ENCODE results near the gene CCDC33. TPM values are rescaled to one million over a fixed set of nuclear protein-coding genes. Genes with fewer than 3 reads are reported as not detected.

The CCDC33 gene
- total and polyA plus RNA-seq, 2 donors (not counting 1 experiment from before 2014, with no cell fraction given) = not detected

- Histone ChIP-seq H3K4me3 (ENCODE audit: control extremely low read depth in 1 of 5, extremely low read depth in 1 of 5, insufficient read depth in 1 of 5, low read depth in 2 of 5, low read length in 4 of 5) (peak overlapping the region in 1 of 5 experiments; percentile 42), H3K36me3 (replicated peaks in 1 of 2; ENCODE audit: control extremely low read depth in 1 of 2, control insufficient read depth in 1 of 2, extremely low read depth in 1 of 2, insufficient read depth in 2 of 2, low read length in 1 of 2) (no peaks in the 10 kb centered on the region), H3K4me1 (ENCODE audit: control insufficient read depth in 2 of 2, insufficient read depth in 2 of 2, low read length in 2 of 2) (peaks cover 61 to 80% of the 10 kb centered on the region in 2 donors), H3K79me2 (ENCODE audit: control insufficient read depth, insufficient read depth, low read length) (peaks cover 19% of the 10 kb centered on the region), H4K20me1 (ENCODE audit: control insufficient read depth, insufficient read depth, low read length, poor library complexity, severe bottlenecking) (no peaks in the 10 kb centered on the region), H3K9ac (ENCODE audit: low read length) (peak overlapping the region; percentile 54), H3K27ac (ENCODE audit: low read length in 2 of 2) (peak overlapping the region; percentile 94 to 97), H2AFZ (ENCODE audit: insufficient read depth, low read depth, low read length, poor library complexity, severe bottlenecking) (no peak overlapping the region), H3K4me2 (replicated peaks; ENCODE audit: low read depth, low read length, poor library complexity, severe bottlenecking) (peak overlapping the region; percentile 76), H3K9me3 (ENCODE audit: control extremely low read depth in 1 of 3, control insufficient read depth in 2 of 3, insufficient read depth in 1 of 3, low read length in 2 of 3) (no peaks in the 10 kb centered on the region), H3K27me3 (replicated peaks in 1 of 4; ENCODE audit: control extremely low read depth in 1 of 4, control insufficient read depth in 3 of 4, insufficient read depth in 4 of 4, low read length in 3 of 4) (no peaks in the 10 kb centered on the region)
- Mint-ChIP-seq H3K9me3 (ENCODE audit: insufficient read depth) (no peaks in the 10 kb centered on the region), H3K4me1 (peaks cover 75% of the 10 kb centered on the region), H3K27me3 (no peaks in the 10 kb centered on the region), H3K27ac (peak overlapping the region; percentile 98), H3K4me3 (peak overlapping the region; percentile 82)
- ChIA-PET POLR2A (interaction anchor here (0.9 to 4.2 kb wide), 6 partner anchors 10 to 75 kb away, joined by 3 to 64 read pairs (median 34); partner anchors contain the start of genes SEMA7A and UBL7), CTCF (interaction anchor here (1.0 to 23.1 kb wide), 9 partner anchors 10 to 402 kb away, joined by 4 to 855 read pairs (median 11); partner anchors contain the start of gene SEMA7A)
- no peak for TF ChIP-seq CTCF (IDR thresholded peaks at IDR 0.05)
- no peak for TF ChIP-seq EZH2 (IDR thresholded peaks at IDR 0.05; ENCODE audit: borderline replicate concordance, insufficient read depth, low read depth, low read length, poor library complexity, severe bottlenecking)
- no peak for ATAC-seq (ENCODE audit: low read depth)
- intact Hi-C loops (cut with micrococcal nuclease) = loop anchor here (1.0 kb wide), 2 partner anchors 11 to 18 kb away; no protein-coding TSS in a partner anchor
- DNase-seq = no peak
- 90% methylated on average over 6 of the region's 6 CpGs for whole genome bisulfite sequencing (ENCODE audit: insufficient coverage)
These were observed 149.6 kb downstream of the CCDC33 start for GRCh38 chr15:74385733-74386132.

Other genes starting within 250 kb of the CCDC33 start
- 6.2 and 8.3 TPM in 2 replicates for gene STOML1, start 244.0 kb upstream of the CCDC33 start, total RNA-seq
- 7.7 and 11.3 TPM in 2 replicates for gene STOML1, start 244.0 kb upstream of the CCDC33 start, polyA plus RNA-seq
- gene PML, start 241.6 kb upstream of the CCDC33 start, total RNA-seq = 66.3 and 67.4 TPM in 2 replicates
- gene PML, start 241.6 kb upstream of the CCDC33 start, polyA plus RNA-seq = 59.2 and 59.6 TPM in 2 replicates
- 1.0 TPM in 1 of 2 replicates, not detected in the other for gene GOLGA6A, start 153.8 kb upstream of the CCDC33 start, total RNA-seq
- 0.31 TPM in 1 of 2 replicates, not detected in the other for gene GOLGA6A, start 153.8 kb upstream of the CCDC33 start, polyA plus RNA-seq
- gene ISLR2, start 105.7 kb upstream of the CCDC33 start, total RNA-seq = not detected in 2 replicates
- not detected in 2 replicates for gene ISLR2, start 105.7 kb upstream of the CCDC33 start, polyA plus RNA-seq
- gene ISLR, start 62.6 kb upstream of the CCDC33 start, total RNA-seq = not detected in 2 replicates
- gene ISLR, start 62.6 kb upstream of the CCDC33 start, polyA plus RNA-seq = not detected in 2 replicates
- gene STRA6, start 33.5 kb upstream of the CCDC33 start, total RNA-seq = not detected in 2 replicates
- gene STRA6, start 33.5 kb upstream of the CCDC33 start, polyA plus RNA-seq = not detected in 2 replicates
- not detected in 2 replicates for gene CYP11A1, start 131.3 kb downstream of the CCDC33 start, total RNA-seq
- gene CYP11A1, start 131.3 kb downstream of the CCDC33 start, polyA plus RNA-seq = not detected in 2 replicates
- gene SEMA7A, start 197.6 kb downstream of the CCDC33 start, total RNA-seq = 39.0 and 44.2 TPM in 2 replicates
- 42.0 and 142 TPM in 2 replicates for gene SEMA7A, start 197.6 kb downstream of the CCDC33 start, polyA plus RNA-seq
- gene UBL7, start 224.8 kb downstream of the CCDC33 start, total RNA-seq = 44.4 and 50.1 TPM in 2 replicates
- 47.5 and 73.9 TPM in 2 replicates for gene UBL7, start 224.8 kb downstream of the CCDC33 start, polyA plus RNA-seq